ENCODE data around the gene DLG2. TPM values are rescaled to one million over a fixed set of nuclear protein-coding genes. Genes with fewer than 3 reads are reported as not detected.

Gene DLG2
- total RNA-seq, 1 donor from 2014 or later, result 5.9 TPM

DNA sequence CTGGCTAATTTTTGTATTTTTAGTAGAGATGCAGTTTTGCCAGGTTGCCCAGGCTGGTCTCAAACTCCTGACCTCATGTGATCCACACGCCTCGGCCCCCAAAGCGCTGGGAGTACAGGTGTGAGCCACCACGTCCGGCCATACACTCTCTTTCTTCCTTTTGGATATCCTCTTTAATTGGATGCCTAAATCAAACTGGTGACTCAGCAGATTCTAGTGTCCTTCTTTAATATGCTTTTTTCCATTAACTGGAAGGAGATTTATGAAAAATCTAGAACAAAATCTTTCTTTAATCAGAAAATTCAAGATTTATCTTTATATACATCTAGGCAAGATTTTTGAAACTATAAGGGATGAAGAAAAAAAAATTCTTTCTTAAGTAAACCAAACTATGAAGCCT lies 1371.7 kb downstream of the DLG2 start:
- TF ChIP-seq, protein P1, sequence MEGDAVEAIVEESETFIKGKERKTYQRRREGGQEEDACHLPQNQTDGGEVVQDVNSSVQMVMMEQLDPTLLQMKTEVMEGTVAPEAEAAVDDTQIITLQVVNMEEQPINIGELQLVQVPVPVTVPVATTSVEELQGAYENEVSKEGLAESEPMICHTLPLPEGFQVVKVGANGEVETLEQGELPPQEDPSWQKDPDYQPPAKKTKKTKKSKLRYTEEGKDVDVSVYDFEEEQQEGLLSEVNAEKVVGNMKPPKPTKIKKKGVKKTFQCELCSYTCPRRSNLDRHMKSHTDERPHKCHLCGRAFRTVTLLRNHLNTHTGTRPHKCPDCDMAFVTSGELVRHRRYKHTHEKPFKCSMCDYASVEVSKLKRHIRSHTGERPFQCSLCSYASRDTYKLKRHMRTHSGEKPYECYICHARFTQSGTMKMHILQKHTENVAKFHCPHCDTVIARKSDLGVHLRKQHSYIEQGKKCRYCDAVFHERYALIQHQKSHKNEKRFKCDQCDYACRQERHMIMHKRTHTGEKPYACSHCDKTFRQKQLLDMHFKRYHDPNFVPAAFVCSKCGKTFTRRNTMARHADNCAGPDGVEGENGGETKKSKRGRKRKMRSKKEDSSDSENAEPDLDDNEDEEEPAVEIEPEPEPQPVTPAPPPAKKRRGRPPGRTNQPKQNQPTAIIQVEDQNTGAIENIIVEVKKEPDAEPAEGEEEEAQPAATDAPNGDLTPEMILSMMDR (conservative IDR thresholded peaks at IDR 0.05), result no peak

DNA sequence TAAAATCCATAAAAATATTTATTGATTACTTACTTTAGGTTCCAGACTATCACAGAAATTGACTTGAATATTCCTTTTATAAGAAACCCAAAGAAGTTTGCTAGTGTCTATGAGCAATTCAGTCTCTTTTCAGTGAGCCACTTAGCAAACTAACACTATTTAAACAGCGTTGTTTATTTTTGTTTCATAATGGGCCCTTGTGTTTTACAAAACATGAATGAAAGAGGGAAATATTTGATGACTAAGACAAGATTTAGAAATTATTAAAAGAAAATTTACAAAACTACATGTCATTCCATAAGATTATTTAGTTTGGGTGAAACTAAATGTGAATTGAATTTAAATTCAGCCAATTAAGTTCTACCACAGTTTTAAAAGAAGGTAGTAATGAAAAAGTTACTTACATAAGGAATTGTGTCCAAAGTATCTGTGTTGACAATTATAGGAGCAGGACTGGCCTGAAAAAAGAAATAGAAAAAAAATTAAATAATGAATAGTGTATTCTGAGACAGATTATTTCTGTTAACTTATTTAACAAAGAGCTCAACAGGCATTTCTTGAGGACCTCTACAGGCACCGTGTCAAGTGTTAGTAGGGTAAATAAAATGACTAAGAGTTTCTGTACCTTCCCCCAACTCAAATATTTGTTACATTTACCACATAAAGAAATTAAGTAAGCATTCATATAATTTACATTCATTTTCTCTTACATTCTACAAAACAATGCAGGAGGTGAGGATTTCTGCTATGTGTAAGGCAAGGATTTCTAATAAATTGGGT lies 1376.1 kb downstream of the DLG2 start:
- no peak overlapping the region for H3K4me3 Mint-ChIP-seq
- TF ChIP-seq, protein P1 (conservative IDR thresholded peaks at IDR 0.05), result no peak
- H3K27ac Mint-ChIP-seq, result no peak overlapping the region
- H3K4me1 Mint-ChIP-seq (ENCODE audit: unreplicated experiment), result no peaks in the 10 kb centered on the region
- H3K9me3 Mint-ChIP-seq, result peaks cover 4% of the 10 kb centered on the region
- H3K36me3 Mint-ChIP-seq, result no peaks in the 10 kb centered on the region
- DNase-seq (ENCODE audit: extremely low spot score, unreplicated experiment), result no peak
- H3K27me3 Mint-ChIP-seq, result no peaks in the 10 kb centered on the region

More for the DNA sequence above, 1371.7 kb downstream of the DLG2 start:
- Mint-ChIP-seq H3K9me3 (peaks cover 4% of the 10 kb centered on the region), H3K4me1 (ENCODE audit: unreplicated experiment) (no peaks in the 10 kb centered on the region), H3K27me3 (no peaks in the 10 kb centered on the region), H3K27ac (no peak overlapping the region), H3K36me3 (no peaks in the 10 kb centered on the region), H3K4me3 (no peak overlapping the region)
- DNase-seq (ENCODE audit: extremely low spot score, unreplicated experiment), result no peak

DNA sequence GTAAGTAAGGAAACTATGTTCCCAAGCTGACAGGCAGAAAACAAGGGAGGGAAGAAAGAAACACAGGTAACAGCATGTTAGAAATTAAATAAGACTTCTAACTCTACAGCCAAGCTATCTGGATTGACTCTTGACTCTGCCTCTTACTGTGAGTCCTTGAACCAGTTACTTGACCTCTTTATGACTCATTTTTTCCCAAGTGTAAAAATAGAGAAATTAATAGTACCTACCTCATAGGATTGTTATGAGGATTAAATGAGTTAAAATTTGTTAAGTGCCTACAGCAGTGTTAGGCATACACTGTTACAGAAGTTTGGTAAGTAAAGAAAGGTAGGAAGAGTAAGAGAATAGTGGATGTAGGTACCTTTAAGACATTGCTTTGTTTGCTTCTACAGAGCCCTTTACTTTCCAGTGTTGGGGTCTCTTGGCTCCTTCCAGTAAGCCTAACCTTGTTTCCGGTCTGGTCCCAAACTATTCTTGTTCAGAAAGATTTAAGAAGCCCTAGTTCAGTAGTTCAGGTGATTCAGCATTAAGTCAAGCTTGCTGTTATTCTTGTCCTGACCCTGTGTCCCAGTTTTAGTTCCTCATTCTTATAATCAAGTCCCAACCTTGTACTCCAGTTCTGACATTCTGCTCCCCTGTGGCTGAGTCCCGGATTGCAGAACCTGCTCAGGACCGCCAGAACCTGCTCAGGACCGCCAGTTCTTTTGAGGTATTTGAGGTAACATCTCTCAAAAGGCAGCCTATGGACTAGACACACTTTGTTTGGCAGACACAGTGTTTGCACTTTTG lies 1377.6 kb downstream of the DLG2 start:
- Mint-ChIP-seq H3K27ac (peak overlapping the region; percentile 41), H3K27me3 (no peaks in the 10 kb centered on the region), H3K4me1 (ENCODE audit: unreplicated experiment) (no peaks in the 10 kb centered on the region), H3K36me3 (no peaks in the 10 kb centered on the region), H3K9me3 (no peaks in the 10 kb centered on the region), H3K4me3 (no peak overlapping the region)
- no peak for DNase-seq (ENCODE audit: extremely low spot score, unreplicated experiment)
- TF ChIP-seq, protein P1 (conservative IDR thresholded peaks at IDR 0.05), result no peak

DNA sequence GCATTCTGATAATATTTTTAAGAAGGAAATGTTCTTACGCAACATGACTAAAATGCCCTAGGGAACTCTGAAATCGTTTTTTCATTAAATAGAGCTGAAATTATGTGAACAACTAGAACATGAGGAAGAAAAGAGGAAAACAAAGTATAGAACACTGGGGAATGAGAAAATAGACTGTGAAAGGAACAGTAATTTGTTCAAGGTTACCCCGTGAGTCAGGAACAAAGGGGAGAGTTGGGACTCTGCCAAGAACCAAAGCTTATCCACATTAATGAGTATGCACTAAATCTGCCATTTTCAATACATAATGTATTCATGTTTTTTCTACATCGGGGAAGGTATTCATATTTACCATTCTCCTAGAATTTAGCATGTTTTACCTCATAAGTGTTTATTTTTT lies 1379.2 kb downstream of the DLG2 start:
- Mint-ChIP-seq H3K4me1 (ENCODE audit: unreplicated experiment) (no peaks in the 10 kb centered on the region), H3K27me3 (no peaks in the 10 kb centered on the region), H3K36me3 (no peaks in the 10 kb centered on the region), H3K27ac (no peak overlapping the region), H3K9me3 (no peaks in the 10 kb centered on the region), H3K4me3 (no peak overlapping the region)
- TF ChIP-seq, protein P1 (conservative IDR thresholded peaks at IDR 0.05), result no peak
- DNase-seq (ENCODE audit: extremely low spot score, unreplicated experiment), result no peak

DNA sequence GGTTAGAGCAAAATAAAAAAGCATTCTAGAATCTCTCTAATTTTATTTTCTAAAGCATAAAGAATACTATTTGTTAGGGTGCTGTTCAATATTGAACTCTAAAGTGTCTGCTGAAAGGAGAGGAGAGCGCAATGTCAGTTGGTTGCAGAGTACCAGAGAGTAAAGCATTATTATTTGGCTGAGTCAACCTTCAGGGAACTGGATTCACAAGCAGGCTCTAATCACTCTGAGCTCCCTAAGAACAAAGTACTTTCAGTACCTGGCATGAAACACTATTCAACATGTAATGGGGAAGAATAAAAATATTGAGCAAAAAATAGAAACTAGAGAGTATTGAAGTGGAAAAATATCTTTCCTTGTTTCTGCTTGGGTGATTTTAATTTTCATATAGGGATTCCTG lies 1380.0 kb downstream of the DLG2 start:
- H3K27me3 Mint-ChIP-seq, result no peaks in the 10 kb centered on the region
- H3K4me1 Mint-ChIP-seq (ENCODE audit: unreplicated experiment), result no peaks in the 10 kb centered on the region
- H3K9me3 Mint-ChIP-seq, result no peaks in the 10 kb centered on the region
- no peak for DNase-seq (ENCODE audit: extremely low spot score, unreplicated experiment)
- H3K4me3 Mint-ChIP-seq, result no peak overlapping the region
- TF ChIP-seq, protein P1 (conservative IDR thresholded peaks at IDR 0.05), result no peak
- no peak overlapping the region for H3K27ac Mint-ChIP-seq
- H3K36me3 Mint-ChIP-seq, result no peaks in the 10 kb centered on the region
